T-cell (primary cell): ENCODE results near the gene MTG2. TPM values are rescaled to one million over a fixed set of nuclear protein-coding genes. Genes with fewer than 3 reads are reported as not detected.

Experiments
- ATAC-seq, 4 experiments: fragments of 200-7000 bp in 3 of 4; fragments of 150-1000 bp in 1 of 4; cut with Tn5 transposase; replicated peaks in 1 of 4; 1 replicate in 3 of 4; 2 replicates in 1 of 4; pipeline ENCODE4 v1.10.0; 2021; ENCODE audit warnings: moderate library complexity in 3 of 4, mild to moderate bottlenecking in 2 of 4, moderate number of reproducible peaks in 1 of 4
- CTCF ChIA-PET, 2 donors: fragments of 300-600 bp; sonication (Branson Sonifier 250); formaldehyde crosslinking; loops; one replicate each; lab custom pipeline; 2022; ENCODE audit warnings: antibody characterized with exemption in 2 of 2; lab: Charles Lee
- POLR2A ChIA-PET, 2 donors: fragments of 300-600 bp; sonication (Branson Sonifier 250); formaldehyde crosslinking; loops; one replicate each; lab custom pipeline; 2022; ENCODE audit warnings: antibody characterized with exemption in 2 of 2; lab: Charles Lee
- DNase-seq, 35 experiments: peaks; one replicate each; pipeline versions ENCODE4 v3.0.0 to v3.0.0-alpha.2; 2013 to 2023
- H3K27ac ChIP-seq: one replicate; pipeline ENCODE4 v1.5.1; 2013; ENCODE audit warnings: low read length
- H3K27me3 ChIP-seq, 2 experiments: replicated peaks in 1 of 2; 1 replicate in 1 of 2; 2 replicates in 1 of 2; pipeline versions ENCODE4 v1.6.1 to v1.7.0; 2013; ENCODE audit warnings: low read length in 1 of 2, mixed read lengths in 1 of 2; ENCODE audit not compliant: control insufficient read depth in 2 of 2, insufficient read depth in 2 of 2; ENCODE audit errors: extremely low read depth in 1 of 2
- H3K36me3 ChIP-seq, 2 donors: 1 replicate in 1 of 2; 2 replicates in 1 of 2; pipeline versions ENCODE4 v1.6.1 to v1.7.0; 2013; ENCODE audit warnings: low read length in 1 of 2; ENCODE audit not compliant: control insufficient read depth in 2 of 2, insufficient read depth in 1 of 2; ENCODE audit errors: extremely low read depth in 1 of 2
- H3K4me1 ChIP-seq, 2 experiments: 1 replicate in 1 of 2; 2 replicates in 1 of 2; pipeline versions ENCODE4 v1.6.1 to v1.7.0; 2013; ENCODE audit warnings: low read length in 2 of 2, mixed read lengths in 1 of 2; ENCODE audit not compliant: insufficient read depth in 2 of 2, control insufficient read depth in 1 of 2; ENCODE audit errors: extremely low read depth in 1 of 2
- H3K4me3 ChIP-seq, 2 donors: 1 replicate in 1 of 2; 2 replicates in 1 of 2; pipeline versions ENCODE4 v1.5.1 to v1.7.0; 2013; ENCODE audit warnings: mild to moderate bottlenecking in 2 of 2, low read length in 1 of 2, moderate library complexity in 1 of 2; ENCODE audit not compliant: control insufficient read depth in 1 of 2; ENCODE audit errors: extremely low read depth in 1 of 2
- H3K9me3 ChIP-seq: 2 replicates; pipeline ENCODE4 v1.7.0; 2013
- H3K27ac Mint-ChIP-seq, 2 donors: one replicate each; pipeline ENCODE4 v1.8.0; 2020 to 2021; ENCODE audit warnings: mild to moderate bottlenecking in 2 of 2, mixed read lengths in 2 of 2
- H3K27me3 Mint-ChIP-seq, 2 donors: one replicate each; pipeline ENCODE4 v1.8.0; 2021 to 2022; ENCODE audit warnings: mixed read lengths in 2 of 2
- H3K36me3 Mint-ChIP-seq: one replicate; pipeline ENCODE4 v1.8.0; 2021; ENCODE audit warnings: mixed read lengths
- H3K4me1 Mint-ChIP-seq, 3 donors: one replicate each; pipeline ENCODE4 v1.8.0; 2020 to 2022; ENCODE audit warnings: mixed read lengths in 3 of 3, mild to moderate bottlenecking in 1 of 3
- H3K4me3 Mint-ChIP-seq, 3 donors: one replicate each; pipeline ENCODE4 v1.8.0; 2020 to 2022; ENCODE audit warnings: mild to moderate bottlenecking in 3 of 3, mixed read lengths in 3 of 3, moderate library complexity in 3 of 3
- H3K9me3 Mint-ChIP-seq, 3 donors: one replicate each; pipeline ENCODE4 v1.8.0; 2020 to 2022; ENCODE audit warnings: mixed read lengths in 3 of 3
- WGBS: methylation state at CpG from one replicate; pipeline ENCODE4 v1.1.5; 2013; ENCODE audit warnings: missing lambda C conversion rate; ENCODE audit not compliant: insufficient coverage; 5-methylcytosine and 5-hydroxymethylcytosine counted together
- total RNA-seq, 35 experiments: library from RNA in 6 of 35; stranded (reverse) in 6 of 35; fragments of 120-200 nt in 1 of 35; gene quantifications; one replicate each; pipeline versions ENCODE4 v1.2.1 to v1.2.4 and lab custom pipeline; 2013 to 2026

Gene MTG2
- total RNA-seq, 5 donors from 2014 or later (not counting 1 experiment from before 2014, with no cell fraction given) = 21.1 to 51.9 (median 44.1) TPM

- H3K36me3 ChIP-seq = no peaks in the 10 kb centered on the region
- ATAC-seq (no peak), DNase-seq (no peak)
- H3K4me1 Mint-ChIP-seq = peaks cover 17 to 19% (median 18%) of the 10 kb centered on the region in 3 donors
- peaks cover 13 to 23% of the 10 kb centered on the region in 2 experiments for H3K4me1 ChIP-seq
- H3K27me3 Mint-ChIP-seq = peaks cover 3 to 7% of the 10 kb centered on the region in 2 donors
- no peak overlapping the region for H3K27ac ChIP-seq
- ChIA-PET CTCF (interaction anchor here in 1 of 2 donors (0.6 kb wide), 1 partner anchor 1275 kb away, joined by 6 read pairs; no protein-coding TSS in a partner anchor), POLR2A (no interaction called here)
- peaks cover 0 to 58% of the 10 kb centered on the region in 2 experiments for H3K27me3 ChIP-seq
- H3K27ac Mint-ChIP-seq = no peak overlapping the region
- no peaks in the 10 kb centered on the region for H3K9me3 Mint-ChIP-seq
- WGBS = 45% methylated on average over 2 of the region's 16 CpGs
- no peaks in the 10 kb centered on the region for H3K9me3 ChIP-seq
- H3K36me3 Mint-ChIP-seq = no peaks in the 10 kb centered on the region
- H3K4me3 Mint-ChIP-seq = no peak overlapping the region
- H3K4me3 ChIP-seq = no peak overlapping the region
Measured at GRCh38 chr20:62235001-62235776, 52.4 kb downstream of the MTG2 start.

DNA sequence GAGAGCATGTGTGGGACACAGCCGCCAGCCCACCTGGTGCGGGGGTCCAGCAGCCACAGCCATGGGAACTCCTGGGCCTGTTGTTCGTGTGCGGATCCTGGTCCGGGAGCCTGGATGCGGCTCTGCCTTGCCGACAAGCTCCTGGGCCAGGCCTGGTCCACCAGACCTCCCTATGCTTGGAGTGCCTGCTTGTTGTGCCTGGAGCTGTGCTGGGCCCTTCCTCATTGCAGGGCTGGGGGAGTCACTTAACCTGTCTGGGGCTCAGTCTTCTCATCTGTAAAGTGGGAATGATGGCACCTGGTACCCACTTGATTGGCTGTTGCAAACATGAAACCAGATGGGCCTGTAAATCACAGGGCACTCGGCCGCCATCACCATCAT lies 52.9 kb downstream of the MTG2 start:
- H3K27me3 ChIP-seq = peaks cover 0 to 55% of the 10 kb centered on the region in 2 experiments
- Mint-ChIP-seq H3K4me1 (peaks cover 23 to 25% (median 24%) of the 10 kb centered on the region in 3 donors), H3K9me3 (no peaks in the 10 kb centered on the region), H3K36me3 (no peaks in the 10 kb centered on the region), H3K27me3 (peaks cover 3 to 7% of the 10 kb centered on the region in 2 donors), H3K4me3 (no peak overlapping the region), H3K27ac (no peak overlapping the region)
- DNase-seq (no peak), ATAC-seq (no peak)
- no peak overlapping the region for H3K27ac ChIP-seq
- H3K4me3 ChIP-seq = no peak overlapping the region
- H3K4me1 ChIP-seq = peaks cover 14 to 25% of the 10 kb centered on the region in 2 experiments
- H3K9me3 ChIP-seq = no peaks in the 10 kb centered on the region
- ChIA-PET POLR2A (no interaction called here), CTCF (interaction anchor here in 1 of 2 donors (0.6 kb wide), 1 partner anchor 1274 kb away, joined by 6 read pairs; no protein-coding TSS in a partner anchor)
- no peaks in the 10 kb centered on the region for H3K36me3 ChIP-seq
- 96% methylated on average over 9 of the region's 9 CpGs for WGBS

DNA sequence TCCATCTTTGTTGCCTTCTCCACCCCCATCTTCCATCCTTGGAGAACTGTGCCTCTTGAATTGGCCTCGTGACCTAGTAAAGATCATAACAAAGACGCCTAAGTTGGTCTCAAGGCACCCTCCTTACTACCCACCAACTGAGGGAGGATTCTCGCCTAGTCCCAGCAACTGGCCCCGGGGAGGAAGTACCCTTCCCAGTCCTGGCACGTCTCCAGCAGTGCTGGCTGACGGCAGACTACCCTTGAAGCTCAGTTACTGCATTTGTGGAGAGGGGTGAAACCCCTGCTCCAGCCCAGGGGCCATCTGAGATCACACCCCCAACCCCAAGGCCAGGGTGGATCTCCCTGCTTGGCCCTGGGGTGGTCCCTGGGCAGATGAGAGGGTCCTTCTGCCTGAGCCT lies 53.4 kb downstream of the MTG2 start:
- H3K27ac ChIP-seq = no peak overlapping the region
- peaks cover 14 to 29% of the 10 kb centered on the region in 2 experiments for H3K4me1 ChIP-seq
- H3K4me3 ChIP-seq = no peak overlapping the region
- H3K36me3 ChIP-seq = peaks cover 0 to under 1% of the 10 kb centered on the region in 2 donors
- ChIA-PET CTCF (interaction anchor here in 1 of 2 donors (0.6 kb wide), 2 partner anchors 124 to 1274 kb away, joined by 3 to 6 read pairs; no protein-coding TSS in a partner anchor), POLR2A (no interaction called here)
- H3K9me3 ChIP-seq = no peaks in the 10 kb centered on the region
- DNase-seq = no peak
- Mint-ChIP-seq H3K36me3 (no peaks in the 10 kb centered on the region), H3K27me3 (peaks cover 3 to 7% of the 10 kb centered on the region in 2 donors), H3K4me3 (no peak overlapping the region), H3K27ac (no peak overlapping the region), H3K4me1 (peaks cover 25 to 29% (median 27%) of the 10 kb centered on the region in 3 donors), H3K9me3 (no peaks in the 10 kb centered on the region)
- H3K27me3 ChIP-seq = peaks cover 0 to 51% of the 10 kb centered on the region in 2 experiments
- 92% methylated on average over 2 of the region's 6 CpGs for WGBS
- no peak for ATAC-seq

DNA sequence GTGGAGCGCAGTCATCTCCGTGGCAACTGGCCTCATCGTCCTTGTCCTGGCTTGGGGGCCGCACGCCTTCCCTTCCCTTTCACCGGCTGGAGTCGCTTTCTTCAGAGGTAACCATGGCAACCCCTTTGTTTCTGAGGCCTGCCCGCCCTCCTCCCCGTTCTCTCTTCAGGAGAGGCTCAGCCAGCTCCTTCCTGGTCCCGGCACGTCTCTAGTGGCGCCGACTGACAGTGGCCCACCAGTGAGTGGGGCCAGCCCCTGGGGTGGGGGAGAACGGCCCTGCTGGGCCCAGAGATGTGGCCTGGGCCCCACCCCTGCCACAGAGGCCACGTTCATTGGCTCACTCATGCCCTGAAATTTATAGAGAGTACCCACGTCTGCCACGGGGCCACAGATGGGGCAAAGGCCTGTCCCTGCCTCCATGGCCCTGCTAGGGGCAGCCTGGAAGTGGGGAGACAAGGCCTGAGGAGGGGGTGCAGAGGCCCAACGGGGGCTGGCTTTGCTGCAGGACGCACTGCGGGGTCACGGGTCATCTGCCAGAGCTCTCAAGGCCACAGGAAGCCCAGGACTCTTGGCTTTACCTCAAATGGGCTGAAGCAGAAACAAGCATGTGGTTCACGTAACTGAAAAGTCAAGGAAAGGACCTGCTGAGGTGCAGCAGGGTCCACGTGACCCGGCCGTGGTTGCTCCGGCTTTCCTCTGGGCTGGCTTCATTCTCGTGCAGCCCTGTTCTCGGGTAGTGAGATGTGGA lies 54.1 kb downstream of the MTG2 start:
- 82% methylated on average over 18 of the region's 28 CpGs for WGBS
- peaks cover 6% of the 10 kb centered on the region for H3K36me3 Mint-ChIP-seq
- H3K4me1 Mint-ChIP-seq = peaks cover 33 to 37% (median 35%) of the 10 kb centered on the region in 3 donors
- CTCF ChIA-PET = interaction anchor here in 1 of 2 donors (0.6 kb wide), 1 partner anchor 125 kb away, joined by 3 read pairs; no protein-coding TSS in a partner anchor
- no peak for DNase-seq
- POLR2A ChIA-PET = no interaction called here
- peaks cover 3 to 7% of the 10 kb centered on the region in 2 donors for H3K27me3 Mint-ChIP-seq
- H3K4me3 ChIP-seq = no peak overlapping the region
- no peaks in the 10 kb centered on the region for H3K9me3 ChIP-seq
- peaks cover 0 to 3% of the 10 kb centered on the region in 2 donors for H3K36me3 ChIP-seq
- no peak overlapping the region for H3K27ac ChIP-seq
- H3K27ac Mint-ChIP-seq = peak overlapping the region in 1 of 2 donors; percentile 98
- peaks cover 0 to 44% of the 10 kb centered on the region in 2 experiments for H3K27me3 ChIP-seq
- peak overlapping the region in 1 of 3 donors; percentile 75 for H3K4me3 Mint-ChIP-seq
- H3K9me3 Mint-ChIP-seq = no peaks in the 10 kb centered on the region
- H3K4me1 ChIP-seq = peaks cover 14 to 34% of the 10 kb centered on the region in 2 experiments
- ATAC-seq = no peak

- H3K27ac ChIP-seq = peak overlapping the region; percentile 55
- ChIA-PET CTCF (no interaction called here), POLR2A (no interaction called here)
- peak overlapping the region; percentile 75 to 78 (median 75) for H3K4me3 Mint-ChIP-seq
- peaks cover 38 to 42% (median 40%) of the 10 kb centered on the region in 3 donors for H3K4me1 Mint-ChIP-seq
- H3K36me3 ChIP-seq = peaks cover 0 to 5% of the 10 kb centered on the region in 2 donors
- peak overlapping the region; percentile 94 to 98 for H3K27ac Mint-ChIP-seq
- H3K9me3 ChIP-seq = no peaks in the 10 kb centered on the region
- peaks cover 14 to 35% of the 10 kb centered on the region in 2 experiments for H3K4me1 ChIP-seq
- DNase-seq (no peak), ATAC-seq (no peak)
- peaks cover 6% of the 10 kb centered on the region for H3K36me3 Mint-ChIP-seq
- peaks cover under 1 to 5% of the 10 kb centered on the region in 2 donors for H3K27me3 Mint-ChIP-seq
- 100% methylated on average over 1 of the region's 1 CpG for WGBS
- peak overlapping the region in 1 of 2 donors; percentile 24 for H3K4me3 ChIP-seq
- H3K27me3 ChIP-seq = peaks cover 0 to 39% of the 10 kb centered on the region in 2 experiments
- H3K9me3 Mint-ChIP-seq = no peaks in the 10 kb centered on the region
Measured at GRCh38 chr20:62237514-62237800, 54.6 kb downstream of the MTG2 start.
